Astrocyte of the hippocampus (primary cell): ENCODE data around the gene FANK1.

ENCODE experiments used
- DNase-seq: peaks from one replicate; pipeline ENCODE4 v3.0.0; 2011; ENCODE audit warnings: low read depth, low spot score

FANK1 gene

GRCh38 chr10:125985557-125986240 lies 89.3 kb downstream of the FANK1 start:
- DNase-seq: no peak

GRCh38 chr10:125989791-125990190 lies 93.4 kb downstream of the FANK1 start:
- no peak for DNase-seq

- peak; percentile 18 for DNase-seq
Observed at GRCh38 chr10:125990974-125991373, 94.6 kb downstream of the FANK1 start.

- peak; percentile 49 for DNase-seq
Observed at GRCh38 chr10:125991392-125991791, 95.0 kb downstream of the FANK1 start.

- DNase-seq: no peak
Observed at GRCh38 chr10:125992254-125992653, 95.9 kb downstream of the FANK1 start.

- DNase-seq: no peak
Observed at GRCh38 chr10:125994601-125995000, 98.2 kb downstream of the FANK1 start.

GRCh38 chr10:125995726-125996304 lies 99.5 kb downstream of the FANK1 start:
- no peak for DNase-seq

GRCh38 chr10:125997586-125997985 lies 101.2 kb downstream of the FANK1 start:
- no peak for DNase-seq

GRCh38 chr10:125999694-126000093 lies 103.3 kb downstream of the FANK1 start:
- DNase-seq: no peak

- peak; percentile 35 for DNase-seq
Observed at GRCh38 chr10:126001576-126001975, 105.2 kb downstream of the FANK1 start.

GRCh38 chr10:126004752-126005151 lies 108.4 kb downstream of the FANK1 start:
- DNase-seq: no peak

- DNase-seq: no peak
Observed at GRCh38 chr10:126006264-126006663, 109.9 kb downstream of the FANK1 start.

GRCh38 chr10:126006906-126007305 lies 110.5 kb downstream of the FANK1 start:
- DNase-seq: no peak

GRCh38 chr10:126009650-126010049 lies 113.3 kb downstream of the FANK1 start:
- no peak for DNase-seq

- DNase-seq: no peak
Observed at GRCh38 chr10:126011995-126012394, 115.6 kb downstream of the FANK1 start.

GRCh38 chr10:126012485-126012884 lies 116.1 kb downstream of the FANK1 start:
- DNase-seq: peak; percentile 26

- DNase-seq: peak; percentile 71
Observed at GRCh38 chr10:126013489-126014281, 117.3 kb downstream of the FANK1 start.

GRCh38 chr10:126014309-126014708 lies 117.9 kb downstream of the FANK1 start:
- DNase-seq: peak; percentile 63

- DNase-seq: peak; percentile 16
Observed at GRCh38 chr10:126015413-126015812, 119.0 kb downstream of the FANK1 start.

GRCh38 chr10:126016156-126016805 lies 119.9 kb downstream of the FANK1 start:
- no peak for DNase-seq

- no peak for DNase-seq
Observed at GRCh38 chr10:126016882-126017281, 120.5 kb downstream of the FANK1 start.

- peak; percentile 73 for DNase-seq
Observed at GRCh38 chr10:126017961-126018560, 121.7 kb downstream of the FANK1 start.
